Measurements from ENCODE around the gene SYT15. TPM values are rescaled to one million over a fixed set of nuclear protein-coding genes. Genes with fewer than 3 reads are reported as not detected.

SYT15 gene
- total RNA-seq, 1 experiment from 2014 or later, result 0.64 TPM

GRCh38 chr10:46541735-46542566 is 37.0 kb upstream of the SYT15 start:
- intact Hi-C loops (cut with micrococcal nuclease; ENCODE audit: unreplicated experiment), result no loop called here
- POLR2A ChIA-PET (ENCODE audit: low non-redundant PET), result no interaction called here
- H3K4me1 ChIP-seq (ENCODE audit: insufficient read depth, low read length, poor library complexity, severe bottlenecking), result no peaks in the 10 kb centered on the region
- DNase-seq (ENCODE audit: low spot score), result no peak
- no peak overlapping the region for H3K27ac ChIP-seq (ENCODE audit: low read depth, low read length, poor library complexity, severe bottlenecking)
- no peak overlapping the region for H3K4me3 ChIP-seq (ENCODE audit: low read depth, low read length, poor library complexity, severe bottlenecking)
- H3K27me3 ChIP-seq (replicated peaks; ENCODE audit: insufficient read depth, low read depth, low read length, poor library complexity), result peaks cover 15% of the 10 kb centered on the region
- CTCF ChIA-PET, result no interaction called here
- H3K9me3 ChIP-seq (ENCODE audit: low read depth, low read length, poor library complexity, severe bottlenecking), result no peaks in the 10 kb centered on the region
- no peaks in the 10 kb centered on the region for H3K36me3 ChIP-seq (ENCODE audit: insufficient read depth, low read length, poor library complexity, severe bottlenecking)
- TF ChIP-seq EZH2 (IDR thresholded peaks at IDR 0.05; ENCODE audit: borderline replicate concordance, low read depth, low read length, poor library complexity, severe bottlenecking) (no peak), CTCF (conservative IDR thresholded peaks at IDR 0.05; ENCODE audit: low read depth, low read length) (no peak)
- no TSS peak for BruUV-seq (replicated peaks)

- intact Hi-C loops (cut with micrococcal nuclease; ENCODE audit: unreplicated experiment), result no loop called here
- peaks cover 13% of the 10 kb centered on the region for H3K27me3 ChIP-seq (replicated peaks; ENCODE audit: insufficient read depth, low read depth, low read length, poor library complexity)
- no peaks in the 10 kb centered on the region for H3K4me1 ChIP-seq (ENCODE audit: insufficient read depth, low read length, poor library complexity, severe bottlenecking)
- POLR2A ChIA-PET (ENCODE audit: low non-redundant PET), result no interaction called here
- H3K36me3 ChIP-seq (ENCODE audit: insufficient read depth, low read length, poor library complexity, severe bottlenecking), result no peaks in the 10 kb centered on the region
- H3K27ac ChIP-seq (ENCODE audit: low read depth, low read length, poor library complexity, severe bottlenecking), result no peak overlapping the region
- CTCF ChIA-PET, result no interaction called here
- BruUV-seq (replicated peaks), result no TSS peak
- no peak overlapping the region for H3K4me3 ChIP-seq (ENCODE audit: low read depth, low read length, poor library complexity, severe bottlenecking)
- no peak for DNase-seq (ENCODE audit: low spot score)
- no peak for TF ChIP-seq EZH2 (IDR thresholded peaks at IDR 0.05; ENCODE audit: borderline replicate concordance, low read depth, low read length, poor library complexity, severe bottlenecking)
- TF ChIP-seq CTCF (conservative IDR thresholded peaks at IDR 0.05; ENCODE audit: low read depth, low read length), result no peak
- H3K9me3 ChIP-seq (ENCODE audit: low read depth, low read length, poor library complexity, severe bottlenecking), result no peaks in the 10 kb centered on the region
These were observed 36.1 kb upstream of the SYT15 start for GRCh38 chr10:46542567-46543465.

GRCh38 chr10:46543466-46544377 is 35.2 kb upstream of the SYT15 start:
- Histone ChIP-seq H3K27me3 (replicated peaks; ENCODE audit: insufficient read depth, low read depth, low read length, poor library complexity) (peaks cover 5% of the 10 kb centered on the region), H3K4me3 (ENCODE audit: low read depth, low read length, poor library complexity, severe bottlenecking) (no peak overlapping the region), H3K36me3 (ENCODE audit: insufficient read depth, low read length, poor library complexity, severe bottlenecking) (no peaks in the 10 kb centered on the region), H3K9me3 (ENCODE audit: low read depth, low read length, poor library complexity, severe bottlenecking) (no peaks in the 10 kb centered on the region), H3K4me1 (ENCODE audit: insufficient read depth, low read length, poor library complexity, severe bottlenecking) (no peaks in the 10 kb centered on the region), H3K27ac (ENCODE audit: low read depth, low read length, poor library complexity, severe bottlenecking) (no peak overlapping the region)
- BruUV-seq (replicated peaks), result no TSS peak
- no peak for TF ChIP-seq CTCF (conservative IDR thresholded peaks at IDR 0.05; ENCODE audit: low read depth, low read length)
- no peak for TF ChIP-seq EZH2 (IDR thresholded peaks at IDR 0.05; ENCODE audit: borderline replicate concordance, low read depth, low read length, poor library complexity, severe bottlenecking)
- intact Hi-C loops (cut with micrococcal nuclease; ENCODE audit: unreplicated experiment), result no loop called here
- no peak for DNase-seq (ENCODE audit: low spot score)
- CTCF ChIA-PET, result interaction anchor here (0.6 kb wide), 1 partner anchor 1737 kb away, joined by 4 read pairs; no protein-coding TSS in a partner anchor
- POLR2A ChIA-PET (ENCODE audit: low non-redundant PET), result no interaction called here

All from A673 (cell line).